Measurements from ENCODE around the gene ADRB2. TPM values are rescaled to one million over a fixed set of nuclear protein-coding genes. Genes with fewer than 3 reads are reported as not detected.

Gene ADRB2
- total RNA-seq, 1 experiment from 2014 or later: 0.26 TPM

GRCh38 chr5:148855249-148856008 is 29.0 kb downstream of the ADRB2 start:
- H3K9ac ChIP-seq (ENCODE audit: extremely low read depth, insufficient read length, low read length): no peak overlapping the region
- no peak overlapping the region for H4K5ac ChIP-seq (ENCODE audit: insufficient read length, low read depth, low read length)
- no peaks in the 10 kb centered on the region for H3K4me1 ChIP-seq (ENCODE audit: insufficient read depth, low read length)
- H3K27ac Mint-ChIP-seq: no peak overlapping the region
- no peaks in the 10 kb centered on the region for H4K20me1 ChIP-seq (ENCODE audit: control insufficient read depth, insufficient read depth, insufficient read length)
- no peak overlapping the region for H2AK5ac ChIP-seq (ENCODE audit: insufficient read length, low read length)
- no peak overlapping the region for H3K18ac ChIP-seq (ENCODE audit: insufficient read length, low read depth, low read length)
- no peak overlapping the region for H3K23ac ChIP-seq (ENCODE audit: insufficient read length, low read depth, low read length)
- H3K4me3 Mint-ChIP-seq: no peak overlapping the region
- H3K79me1 ChIP-seq (ENCODE audit: insufficient read depth, low read depth, low read length, poor library complexity, severe bottlenecking): no peaks in the 10 kb centered on the region
- no CpG with 5 or more reads among the region's 5 CpGs for WGBS (ENCODE audit: extremely low coverage, insufficient read length, low lambda C conversion rate)
- no peak overlapping the region for H3K4ac ChIP-seq (ENCODE audit: low read depth, low read length)
- TF ChIP-seq CTCF (conservative IDR thresholded peaks at IDR 0.05): no peak
- H3K4me1 Mint-ChIP-seq: no peaks in the 10 kb centered on the region
- H3K4me2 ChIP-seq (ENCODE audit: insufficient read depth, insufficient read length, low read length): no peak overlapping the region
- no peak overlapping the region for H2AFZ ChIP-seq (ENCODE audit: low read length)
- H3K23me2 ChIP-seq (ENCODE audit: insufficient read length, low read depth, low read length, poor library complexity, severe bottlenecking): no peaks in the 10 kb centered on the region
- H2BK120ac ChIP-seq (ENCODE audit: low read depth, low read length, poor library complexity, severe bottlenecking): no peak overlapping the region
- no peaks in the 10 kb centered on the region for H3K36me3 Mint-ChIP-seq (ENCODE audit: insufficient read depth in 1 of 3, low read depth in 3 of 3)
- H3K27me3 ChIP-seq (ENCODE audit: insufficient read depth, low read length): no peaks in the 10 kb centered on the region
- no peak overlapping the region for H2BK20ac ChIP-seq (ENCODE audit: low read depth, low read length, poor library complexity, severe bottlenecking)
- H2BK5ac ChIP-seq (ENCODE audit: insufficient read length, low read length): no peak overlapping the region
- no peaks in the 10 kb centered on the region for H3K79me2 ChIP-seq (ENCODE audit: insufficient read depth, low read length)
- no peak overlapping the region for H4K8ac ChIP-seq (replicated peaks; ENCODE audit: insufficient read length, low read depth, low read length)
- no peak overlapping the region for H3K27ac ChIP-seq (ENCODE audit: insufficient read length, low read depth, low read length)
- H3T11ph ChIP-seq (ENCODE audit: low read length): no peak overlapping the region
- H3K9me3 Mint-ChIP-seq: no peaks in the 10 kb centered on the region; a peak in 1 of 5 replicates
- no peak overlapping the region for H3K14ac ChIP-seq (ENCODE audit: insufficient read depth, low read length)
- no peak overlapping the region for H3K56ac ChIP-seq (ENCODE audit: insufficient read length, low read depth, low read length)
- no peaks in the 10 kb centered on the region for H3K9me3 ChIP-seq (ENCODE audit: control insufficient read depth, low read depth, low read length)
- no peak overlapping the region for H4K91ac ChIP-seq (ENCODE audit: insufficient read length, low read depth, low read length)
- H2BK15ac ChIP-seq (ENCODE audit: low read depth, low read length): no peak overlapping the region
- no peaks in the 10 kb centered on the region; the same call in 1 of the 2 replicates for H3K27me3 Mint-ChIP-seq (ENCODE audit: low read depth)
- no peak for DNase-seq
- H2BK12ac ChIP-seq (ENCODE audit: insufficient read length, low read depth, low read length): no peak overlapping the region

Measured in H9 (cell line).